Activated T-cell treated with anti-CD3 and anti-CD28 coated beads for 1 hour (primary cell): ENCODE measurements around the gene IFITM10.

Experiments used
- DNase-seq: peaks from one replicate; pipeline ENCODE4 v3.0.0-alpha.2; 2020; ENCODE audit warnings: low read depth

The IFITM10 gene

GRCh38 chr11:1751531-1751921, 1.1 kb upstream of the IFITM10 start:
- no peak for DNase-seq

GRCh38 chr11:1750840-1751530, 590 bp upstream of the IFITM10 start:
- DNase-seq: no peak

GRCh38 chr11:1749395-1750351, 722 bp downstream of the IFITM10 start:
- no peak for DNase-seq

GRCh38 chr11:1748636-1749394, 1.6 kb downstream of the IFITM10 start:
- no peak for DNase-seq

- no peak for DNase-seq
These were observed 2.4 kb downstream of the IFITM10 start for GRCh38 chr11:1747753-1748635.

GRCh38 chr11:1746956-1747752, 3.2 kb downstream of the IFITM10 start:
- no peak for DNase-seq

- no peak for DNase-seq
These were observed 3.9 kb downstream of the IFITM10 start for GRCh38 chr11:1746511-1746931.

- no peak for DNase-seq
These were observed 4.6 kb downstream of the IFITM10 start for GRCh38 chr11:1745701-1746320.

GRCh38 chr11:1744891-1745700, 5.3 kb downstream of the IFITM10 start:
- no peak for DNase-seq

GRCh38 chr11:1744137-1744886, 6.1 kb downstream of the IFITM10 start:
- DNase-seq: no peak

GRCh38 chr11:1743585-1744136, 6.7 kb downstream of the IFITM10 start:
- DNase-seq: no peak

GRCh38 chr11:1742869-1743584, 7.4 kb downstream of the IFITM10 start:
- no peak for DNase-seq

- DNase-seq: no peak
These were observed 8.0 kb downstream of the IFITM10 start for GRCh38 chr11:1742371-1742770.

GRCh38 chr11:1741741-1742140, 8.7 kb downstream of the IFITM10 start:
- no peak for DNase-seq

- DNase-seq: no peak
These were observed 9.4 kb downstream of the IFITM10 start for GRCh38 chr11:1740786-1741530.

- no peak for DNase-seq
These were observed 10.8 kb downstream of the IFITM10 start for GRCh38 chr11:1739576-1739975.

GRCh38 chr11:1738380-1738779, 12.0 kb downstream of the IFITM10 start:
- no peak for DNase-seq
